HEK293 (cell line): ENCODE measurements around the gene MTERF4.

ENCODE experiments used
- CTCF ChIA-PET: fragments of 350-600 bp; formaldehyde crosslinking; extraction: SDS; loops from one replicate; lab custom pipeline; 2021; ENCODE audit warnings: antibody characterized with exemption; lab: Yijun Ruan, JAX
- POLR2A ChIA-PET: fragments of 300-600 bp; formaldehyde crosslinking; extraction: SDS; loops from one replicate; lab custom pipeline; 2020; ENCODE audit warnings: antibody characterized with exemption, inconsistent platforms; lab: Yijun Ruan, JAX
- H3K27ac ChIP-seq: fragments of 200-500 bp; sonication (Bioruptor generic); 2 replicates; pipeline ENCODE4 v1.5.1; 2014; ENCODE audit warnings: low read depth, low read length, control low read depth, inconsistent platforms; ENCODE audit errors: extremely low read depth
- H3K36me3 ChIP-seq, 2 experiments: fragments of 200-500 bp in 1 of 2; sonication (Bioruptor generic) in 1 of 2; 1 replicate in 1 of 2; 2 replicates in 1 of 2; pipeline ENCODE4 v1.5.1; 2014 to 2017; ENCODE audit warnings: inconsistent platforms in 2 of 2, low read length in 2 of 2; ENCODE audit not compliant: control insufficient read depth in 2 of 2, insufficient read depth in 1 of 2
- H3K4me1 ChIP-seq: fragments of 200-500 bp; sonication (Bioruptor generic); 2 replicates; pipeline ENCODE4 v1.5.1; 2014; ENCODE audit warnings: mild to moderate bottlenecking, low read length, inconsistent platforms; ENCODE audit not compliant: control insufficient read depth, insufficient read depth
- H3K4me3 ChIP-seq: 2 replicates; pipeline ENCODE4 v1.5.1; 2011; ENCODE audit warnings: low read depth, mild to moderate bottlenecking, control low read depth, low read length, moderate library complexity
- H3K9me3 ChIP-seq: fragments of 200-500 bp; sonication (Bioruptor generic); 2 replicates; pipeline ENCODE4 v1.5.1; 2014; ENCODE audit warnings: low read depth, low read length, inconsistent platforms; ENCODE audit not compliant: control insufficient read depth, insufficient read depth
- KLF16 ChIP-seq: fragments of 450-650 bp; formaldehyde crosslinking; IDR thresholded peaks from 2 replicates; pipeline ENCODE4 v1.5.1; 2017; ENCODE audit warnings: missing biosample characterization, missing genetic modification characterization
- REPIN1 ChIP-seq: fragments of 450-650 bp; formaldehyde crosslinking; IDR thresholded peaks from 2 replicates; pipeline ENCODE4 v1.5.1; 2017; ENCODE audit warnings: missing biosample characterization, missing genetic modification characterization, low read depth
- SP3 ChIP-seq: fragments of 450-650 bp; formaldehyde crosslinking; IDR thresholded peaks from 2 replicates; pipeline ENCODE4 v1.5.1; 2016; ENCODE audit warnings: missing biosample characterization, missing genetic modification characterization
- ZIC2 ChIP-seq: fragments of 450-650 bp; formaldehyde crosslinking; IDR thresholded peaks from 2 replicates; pipeline ENCODE4 v1.5.1; 2016; ENCODE audit warnings: missing biosample characterization, missing genetic modification characterization
- ZNF121 ChIP-seq: fragments of 450-650 bp; formaldehyde crosslinking; IDR thresholded peaks from 2 replicates; pipeline ENCODE4 v1.5.1; 2016; ENCODE audit warnings: missing biosample characterization, missing genetic modification characterization
- ZNF184 ChIP-seq: fragments of 450-650 bp; IDR thresholded peaks from 2 replicates; pipeline ENCODE4 v1.5.1; 2018; ENCODE audit warnings: missing biosample characterization, mild to moderate bottlenecking, missing genetic modification characterization
- ZNF202 ChIP-seq: fragments of 450-650 bp; formaldehyde crosslinking; IDR thresholded peaks from 2 replicates; pipeline ENCODE4 v1.5.1; 2016; ENCODE audit warnings: missing biosample characterization, missing genetic modification characterization, borderline replicate concordance
- ZNF23 ChIP-seq: fragments of 450-650 bp; formaldehyde crosslinking; IDR thresholded peaks from 2 replicates; pipeline ENCODE4 v1.5.1; 2016; ENCODE audit warnings: missing biosample characterization, missing genetic modification characterization, borderline replicate concordance
- ZNF341 ChIP-seq: fragments of 450-650 bp; formaldehyde crosslinking; IDR thresholded peaks from 2 replicates; pipeline ENCODE4; 2016; ENCODE audit warnings: low read depth, missing biosample characterization, missing genetic modification characterization
- ZNF398 ChIP-seq: fragments of 450-650 bp; formaldehyde crosslinking; IDR thresholded peaks from 2 replicates; pipeline ENCODE4 v1.5.1; 2017; ENCODE audit warnings: missing biosample characterization, missing genetic modification characterization
- ZNF416 ChIP-seq: fragments of 450-650 bp; formaldehyde crosslinking; IDR thresholded peaks from 2 replicates; pipeline ENCODE4 v1.5.1; 2016; ENCODE audit warnings: missing biosample characterization, missing genetic modification characterization
- ZNF580 ChIP-seq: fragments of 450-650 bp; formaldehyde crosslinking; IDR thresholded peaks from 2 replicates; pipeline ENCODE4 v1.5.1; 2016; ENCODE audit warnings: missing biosample characterization, missing genetic modification characterization
- ZNF624 ChIP-seq: fragments of 450-650 bp; formaldehyde crosslinking; IDR thresholded peaks from 2 replicates; pipeline ENCODE4 v1.5.1; 2017; ENCODE audit warnings: missing biosample characterization, missing genetic modification characterization
- ZNF645 ChIP-seq: fragments of 450-650 bp; formaldehyde crosslinking; IDR thresholded peaks from 2 replicates; pipeline ENCODE4; 2016; ENCODE audit warnings: missing biosample characterization, missing genetic modification characterization
- ZNF837 ChIP-seq: fragments of 450-650 bp; formaldehyde crosslinking; IDR thresholded peaks from 2 replicates; pipeline ENCODE4 v1.5.1; 2016; ENCODE audit warnings: missing biosample characterization, missing genetic modification characterization
- ZSCAN5A ChIP-seq: fragments of 450-650 bp; formaldehyde crosslinking; IDR thresholded peaks from 2 replicates; pipeline ENCODE4 v1.5.1; 2016; ENCODE audit warnings: missing biosample characterization, missing genetic modification characterization
- ZXDB ChIP-seq: fragments of 450-650 bp; formaldehyde crosslinking; IDR thresholded peaks from 2 replicates; pipeline ENCODE4 v1.5.1; 2016; ENCODE audit warnings: missing biosample characterization, missing genetic modification characterization
- TF ChIP-seq, protein P1 (sequence below): fragments of 450-650 bp; formaldehyde crosslinking; conservative IDR thresholded peaks from 2 replicates; pipeline ENCODE4 v1.5.1; 2016; ENCODE audit warnings: low read depth, missing biosample characterization, missing genetic modification characterization

MTERF4 gene

DNA sequence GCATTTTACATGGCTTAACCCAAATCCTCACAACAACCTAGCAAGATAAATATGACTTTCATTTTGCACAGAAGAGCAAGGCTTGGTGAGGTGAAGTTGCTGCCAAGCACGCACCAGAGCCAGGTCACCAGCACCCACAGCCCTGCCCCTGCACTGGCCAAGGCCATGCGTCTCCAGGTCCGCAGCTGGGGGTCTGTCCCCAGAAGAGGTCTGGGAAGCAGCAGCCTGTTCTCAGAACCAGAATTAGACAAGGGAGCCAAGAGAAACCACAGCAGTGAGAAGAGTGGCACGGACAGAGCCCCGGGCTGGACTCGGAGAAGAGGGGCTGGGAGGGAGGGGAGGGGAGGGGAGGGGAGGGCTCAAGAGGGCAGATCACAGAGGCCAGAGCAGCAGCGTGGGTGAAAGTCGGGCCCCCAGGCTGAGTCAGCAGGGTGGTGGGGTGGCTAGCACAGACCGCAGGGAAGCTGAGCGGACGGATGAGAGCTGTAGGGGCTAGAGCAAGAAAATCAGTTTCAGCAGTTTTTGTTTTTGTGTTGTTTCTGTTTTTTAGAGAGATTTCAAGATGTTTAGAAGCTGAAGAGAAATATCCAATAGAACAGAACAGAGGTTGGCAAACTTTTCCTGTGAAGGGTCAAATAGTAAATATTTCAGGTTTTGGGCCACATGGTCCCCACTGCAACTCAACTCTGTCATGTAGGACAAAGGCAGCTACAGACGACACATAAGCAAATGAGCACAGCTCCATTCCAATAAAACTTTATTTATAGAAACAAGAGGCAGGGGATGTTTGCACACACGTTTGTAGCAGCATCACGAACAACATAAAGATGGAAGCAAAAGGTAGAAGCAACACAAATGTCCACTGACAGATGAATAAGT lies 7.4 kb upstream of the MTERF4 start:
- CTCF ChIA-PET = interaction anchor here (0.8 kb wide), 1 partner anchor 195 kb away, joined by 5 read pairs; no protein-coding TSS in a partner anchor

More for the DNA sequence above, 7.4 kb upstream of the MTERF4 start:
- peaks cover 5 to 59% of the 10 kb centered on the region in 2 experiments; a peak in 2 of 3 replicates for H3K36me3 ChIP-seq
- no peak overlapping the region for H3K4me3 ChIP-seq
- TF ChIP-seq ZIC2 = no peak
- TF ChIP-seq ZNF837 (tag by site-specific recombination) = no peak
- no peak for TF ChIP-seq ZNF580 (tag by site-specific recombination)
- TF ChIP-seq REPIN1 (tag by site-specific recombination) = no peak
- no peak for TF ChIP-seq ZNF121 (tag by site-specific recombination)
- no peak for TF ChIP-seq ZNF23 (tag by site-specific recombination)
- TF ChIP-seq ZNF624 (tag by site-specific recombination) = no peak
- TF ChIP-seq ZNF184 = no peak
- TF ChIP-seq ZNF341 (tag by site-specific recombination) = no peak
- no peak for TF ChIP-seq SP3 (tag by site-specific recombination)
- no peak for TF ChIP-seq ZNF202 (tag by site-specific recombination)
- no peak for TF ChIP-seq ZNF416
- no peak for TF ChIP-seq ZNF398 (tag by site-specific recombination)
- TF ChIP-seq ZNF645 (tag by site-specific recombination) = no peak
- TF ChIP-seq, protein P1, sequence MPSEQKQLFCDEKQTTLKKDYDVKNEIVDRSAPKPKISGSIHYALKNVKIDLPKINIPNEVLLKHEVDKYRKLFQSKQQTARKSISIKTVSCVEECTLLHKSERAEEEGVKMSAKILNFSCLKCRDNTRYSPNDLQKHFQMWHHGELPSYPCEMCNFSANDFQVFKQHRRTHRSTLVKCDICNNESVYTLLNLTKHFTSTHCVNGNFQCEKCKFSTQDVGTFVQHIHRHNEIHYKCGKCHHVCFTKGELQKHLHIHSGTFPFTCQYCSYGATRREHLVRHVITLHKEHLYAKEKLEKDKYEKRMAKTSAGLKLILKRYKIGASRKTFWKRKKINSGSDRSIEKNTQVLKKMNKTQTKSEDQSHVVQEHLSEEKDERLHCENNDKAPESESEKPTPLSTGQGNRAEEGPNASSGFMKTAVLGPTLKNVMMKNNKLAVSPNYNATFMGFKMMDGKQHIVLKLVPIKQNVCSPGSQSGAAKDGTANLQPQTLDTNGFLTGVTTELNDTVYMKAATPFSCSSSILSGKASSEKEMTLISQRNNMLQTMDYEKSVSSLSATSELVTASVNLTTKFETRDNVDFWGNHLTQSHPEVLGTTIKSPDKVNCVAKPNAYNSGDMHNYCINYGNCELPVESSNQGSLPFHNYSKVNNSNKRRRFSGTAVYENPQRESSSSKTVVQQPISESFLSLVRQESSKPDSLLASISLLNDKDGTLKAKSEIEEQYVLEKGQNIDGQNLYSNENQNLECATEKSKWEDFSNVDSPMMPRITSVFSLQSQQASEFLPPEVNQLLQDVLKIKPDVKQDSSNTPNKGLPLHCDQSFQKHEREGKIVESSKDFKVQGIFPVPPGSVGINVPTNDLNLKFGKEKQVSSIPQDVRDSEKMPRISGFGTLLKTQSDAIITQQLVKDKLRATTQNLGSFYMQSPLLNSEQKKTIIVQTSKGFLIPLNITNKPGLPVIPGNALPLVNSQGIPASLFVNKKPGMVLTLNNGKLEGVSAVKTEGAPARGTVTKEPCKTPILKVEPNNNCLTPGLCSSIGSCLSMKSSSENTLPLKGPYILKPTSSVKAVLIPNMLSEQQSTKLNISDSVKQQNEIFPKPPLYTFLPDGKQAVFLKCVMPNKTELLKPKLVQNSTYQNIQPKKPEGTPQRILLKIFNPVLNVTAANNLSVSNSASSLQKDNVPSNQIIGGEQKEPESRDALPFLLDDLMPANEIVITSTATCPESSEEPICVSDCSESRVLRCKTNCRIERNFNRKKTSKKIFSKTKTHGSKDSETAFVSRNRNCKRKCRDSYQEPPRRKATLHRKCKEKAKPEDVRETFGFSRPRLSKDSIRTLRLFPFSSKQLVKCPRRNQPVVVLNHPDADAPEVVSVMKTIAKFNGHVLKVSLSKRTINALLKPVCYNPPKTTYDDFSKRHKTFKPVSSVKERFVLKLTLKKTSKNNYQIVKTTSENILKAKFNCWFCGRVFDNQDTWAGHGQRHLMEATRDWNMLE (tag by site-specific recombination) = no peak
- TF ChIP-seq KLF16 (tag by site-specific recombination) = no peak
- no peak for TF ChIP-seq ZSCAN5A
- TF ChIP-seq ZXDB = no peak
- POLR2A ChIA-PET = interaction anchor here (1.3 kb wide), 1 partner anchor 40 kb away, joined by 3 read pairs; the partner anchor contains the start of gene PASK
- no peaks in the 10 kb centered on the region for H3K4me1 ChIP-seq
- H3K27ac ChIP-seq = no peak overlapping the region
- H3K9me3 ChIP-seq = no peaks in the 10 kb centered on the region
